NCI-H226 (cell line): Measurements from ENCODE around the gene COL21A1.

Experiments
- DNase-seq: peaks from one replicate; pipeline ENCODE4 v3.0.0-alpha.2; 2015

COL21A1 gene

DNA sequence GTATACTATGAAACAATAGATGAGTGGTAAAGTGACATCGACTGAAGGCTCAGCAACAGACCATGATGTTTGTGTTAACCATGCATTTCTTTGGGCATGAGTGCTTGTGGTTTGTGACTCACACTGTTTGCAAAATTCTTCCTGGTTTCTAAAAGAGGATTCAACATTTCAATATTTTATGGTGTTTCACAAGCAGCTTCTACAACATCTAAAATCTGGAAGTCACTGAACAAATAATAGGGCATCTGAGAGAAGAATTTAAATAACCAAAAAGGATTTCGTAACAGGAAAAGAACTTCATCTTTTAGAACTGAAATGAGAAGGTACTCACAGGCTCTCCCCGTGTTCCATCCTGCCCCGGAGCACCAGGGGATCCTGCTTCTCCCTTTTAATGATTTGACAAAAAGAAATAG, 146.2 kb downstream of the COL21A1 start:
- DNase-seq, result peak; percentile 83

DNA sequence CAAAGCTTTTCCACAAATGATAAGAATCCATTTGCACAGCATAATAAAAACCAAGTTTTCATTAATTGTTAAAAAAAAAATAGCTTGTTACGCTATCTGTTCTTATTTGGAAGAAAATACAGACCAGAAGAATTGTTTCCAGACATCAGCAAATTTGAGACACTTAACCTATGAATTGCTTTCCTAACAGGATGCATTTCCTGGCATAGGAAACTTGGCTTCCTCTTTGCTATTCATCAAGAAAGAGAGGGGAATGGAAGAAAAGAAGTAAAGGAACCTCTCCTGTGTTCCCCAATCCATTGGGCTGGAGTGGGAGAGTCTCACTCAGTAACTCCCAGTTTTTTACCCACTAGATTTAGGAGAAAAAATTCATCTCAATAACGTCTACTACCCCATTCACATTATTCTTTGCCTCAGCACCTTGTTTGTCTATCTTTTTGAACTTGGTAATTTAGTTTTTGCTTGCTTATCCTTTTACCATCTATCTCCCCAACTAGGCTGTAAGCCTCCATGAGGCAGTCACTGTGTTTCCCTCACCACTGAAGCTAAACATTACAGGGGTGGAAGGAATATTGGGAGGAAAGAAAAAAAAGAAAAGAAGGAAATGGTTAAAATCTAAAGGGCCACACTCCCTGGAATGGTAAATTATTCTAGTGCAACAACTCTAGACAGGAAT, 150.3 kb downstream of the COL21A1 start:
- no peak for DNase-seq

DNA sequence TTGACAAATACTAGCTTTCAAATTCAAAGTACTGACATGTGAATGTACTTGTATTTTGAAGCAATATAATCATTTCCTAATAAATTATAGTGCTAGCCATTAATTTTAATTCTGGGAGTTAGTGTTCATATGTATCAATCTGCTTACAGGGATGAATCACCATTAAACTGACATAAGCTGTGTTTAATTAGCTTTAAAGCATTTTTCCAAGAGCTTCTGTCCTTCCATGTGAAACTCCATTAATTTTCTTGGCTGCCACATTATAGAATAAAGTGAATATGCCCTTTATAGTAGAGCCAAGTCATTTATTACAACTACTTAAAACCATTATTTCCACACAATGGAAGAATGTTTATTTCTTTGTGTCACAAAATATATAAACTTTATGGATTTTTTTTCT, 150.8 kb downstream of the COL21A1 start:
- DNase-seq, result no peak

DNA sequence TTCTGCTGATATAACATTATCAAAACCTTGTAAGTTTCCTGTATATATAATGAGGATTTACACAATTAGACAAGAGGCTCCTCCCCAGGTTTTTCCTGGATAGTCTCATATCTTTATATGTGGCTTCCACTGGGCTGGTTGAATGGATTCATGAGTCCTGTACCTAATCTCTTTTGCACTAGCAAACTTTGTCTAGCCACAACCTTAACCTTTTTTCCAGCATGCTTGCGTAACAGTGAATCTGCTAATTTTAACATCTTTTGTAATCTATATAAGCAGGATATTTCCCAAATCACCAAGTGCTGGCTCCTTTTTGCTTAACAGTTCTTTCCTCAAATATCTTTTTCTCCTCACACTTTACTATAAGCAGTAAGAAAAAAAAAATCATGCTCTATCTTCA, 153.6 kb downstream of the COL21A1 start:
- DNase-seq, result no peak

DNA sequence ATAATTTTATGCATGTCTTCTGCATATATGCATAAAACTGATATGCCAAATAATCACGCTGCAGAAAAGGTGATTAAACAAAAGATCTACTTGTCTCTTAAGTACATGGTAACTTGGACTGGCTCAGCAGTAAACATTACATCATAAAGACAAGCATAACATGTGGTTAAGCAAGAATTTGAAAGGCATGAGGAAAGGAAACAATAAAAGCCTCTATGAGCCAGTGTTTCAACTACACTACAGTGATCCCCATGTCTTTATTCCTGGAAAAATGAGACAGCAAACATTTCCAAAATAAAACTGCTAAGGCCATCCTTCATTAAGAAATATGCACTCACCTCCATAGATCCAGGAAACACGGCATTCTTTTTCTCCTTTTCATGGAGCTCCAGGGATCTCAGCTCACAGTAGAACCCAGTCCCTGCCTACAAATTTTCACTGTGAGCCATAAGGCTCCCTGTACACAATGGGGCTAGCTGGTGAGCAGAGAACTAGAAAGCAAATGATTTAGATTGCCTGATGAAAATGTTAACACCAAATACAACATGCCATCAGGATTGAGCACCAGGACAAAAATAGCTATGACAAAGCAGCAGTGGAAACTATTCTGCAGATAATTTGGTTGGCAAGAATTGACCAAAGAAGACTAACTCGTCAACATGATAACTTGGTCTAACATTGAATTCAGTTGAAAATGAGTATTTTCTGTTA, 156.1 kb downstream of the COL21A1 start:
- peak; percentile 83 for DNase-seq

DNA sequence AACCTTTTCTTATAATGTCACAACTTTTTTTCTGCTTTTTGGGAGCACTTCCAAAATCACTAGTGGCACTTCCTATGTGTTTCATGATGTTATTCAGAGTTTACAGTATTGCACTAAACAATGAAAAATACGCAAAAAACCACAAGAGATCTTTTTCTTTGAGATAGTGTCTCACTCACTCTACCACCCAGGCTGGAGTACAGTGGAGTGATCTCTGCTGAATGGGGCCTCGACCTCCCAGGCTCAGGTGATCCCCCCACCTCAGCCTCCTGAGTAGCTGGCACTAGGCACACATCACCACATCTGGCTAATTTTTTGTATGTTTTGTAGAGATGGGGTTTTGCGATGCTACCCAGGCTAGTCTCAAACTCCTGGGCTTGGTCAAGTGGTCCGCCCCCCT, 158.7 kb downstream of the COL21A1 start:
- no peak for DNase-seq

DNA sequence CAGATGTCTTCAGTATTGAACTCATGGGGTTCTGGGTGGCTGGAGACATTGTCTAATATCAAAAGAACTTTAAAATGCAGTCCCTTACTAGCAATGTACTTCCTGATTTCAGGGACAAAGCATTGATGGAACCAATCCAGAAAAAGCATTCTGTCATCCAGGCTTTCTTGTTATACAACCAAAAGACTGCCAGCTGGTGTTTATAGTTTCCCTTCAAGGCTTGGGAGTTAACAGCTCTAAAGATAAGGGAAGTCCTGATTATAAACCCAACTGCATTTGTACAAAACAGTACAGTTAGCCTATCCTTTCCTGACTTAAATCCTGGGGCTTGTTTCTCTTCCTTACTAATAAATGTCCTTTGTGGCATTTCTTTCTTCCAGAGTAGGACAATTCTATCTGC, 160.0 kb downstream of the COL21A1 start:
- DNase-seq, result peak; percentile 66

DNA sequence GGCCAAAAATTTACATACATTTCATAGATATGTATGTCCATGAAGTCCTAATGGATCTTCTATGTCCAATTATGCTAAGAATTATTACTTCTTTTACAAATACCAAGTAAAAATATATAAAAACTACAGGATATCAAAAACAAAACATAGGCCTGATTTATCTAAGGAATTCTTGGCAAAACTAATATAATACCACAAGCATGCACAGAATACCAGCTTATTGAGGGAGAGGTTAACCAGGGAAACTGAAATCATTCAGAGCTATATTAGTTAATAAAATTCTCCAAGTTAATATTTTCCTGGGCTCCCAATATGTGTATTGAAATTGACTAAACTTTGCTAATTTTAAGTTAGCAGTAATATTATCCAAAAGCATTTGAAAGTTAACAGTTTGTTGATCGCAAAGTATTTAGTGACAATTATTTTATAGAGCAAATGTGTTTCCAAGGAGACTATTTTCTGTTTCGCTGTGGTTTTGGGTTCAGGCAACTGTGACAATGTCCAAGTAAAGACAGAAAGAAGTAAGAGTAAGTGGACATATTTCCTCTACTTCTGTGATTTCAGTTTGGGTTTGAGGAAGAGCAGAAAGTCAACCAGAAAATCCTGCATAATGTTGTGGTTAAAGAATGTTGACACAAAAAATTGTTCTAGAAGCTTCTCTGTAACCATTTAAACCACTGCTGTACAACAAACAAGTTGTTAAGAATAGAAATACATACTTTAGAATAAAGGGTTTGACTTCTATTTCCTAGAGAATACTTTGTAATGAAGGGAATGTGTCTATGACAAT, 167.4 kb downstream of the COL21A1 start:
- DNase-seq, result no peak

DNA sequence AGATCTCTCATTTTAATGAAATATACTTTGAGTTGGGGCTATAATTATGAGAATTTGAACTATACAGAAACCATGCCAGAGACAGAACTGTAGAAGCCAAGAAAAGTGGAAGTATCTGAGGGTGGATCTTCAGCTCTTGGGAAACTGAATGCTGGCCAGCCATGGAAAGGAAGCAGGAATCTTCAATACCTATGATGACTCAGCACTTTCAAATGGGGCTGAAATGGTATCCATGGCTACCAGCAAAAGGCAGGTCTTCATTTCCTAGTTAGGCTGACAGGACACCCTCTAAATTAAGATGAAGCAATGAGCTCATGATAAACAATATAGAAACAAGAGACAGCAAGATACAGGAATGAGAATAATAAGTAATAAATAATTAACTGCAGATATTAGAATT, 171.3 kb downstream of the COL21A1 start:
- no peak for DNase-seq

DNA sequence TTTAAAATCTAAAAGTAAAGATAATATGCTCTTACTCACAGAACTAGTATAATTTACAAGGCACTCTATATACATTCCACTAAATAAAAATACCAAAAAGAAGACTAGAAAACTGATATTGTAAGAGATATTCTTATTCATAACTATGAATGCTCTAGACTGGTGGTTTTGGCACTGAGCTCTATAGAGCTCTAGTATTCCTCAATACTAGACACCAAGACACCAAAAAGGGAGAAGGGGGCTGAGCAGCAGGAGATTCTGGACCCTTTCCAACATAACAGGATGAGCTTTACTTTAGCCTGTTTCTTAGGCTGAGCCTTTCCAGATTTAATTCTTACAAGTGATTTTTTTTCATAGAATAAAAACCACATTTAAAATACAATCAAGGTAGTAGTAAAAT, 173.6 kb downstream of the COL21A1 start:
- no peak for DNase-seq

DNA sequence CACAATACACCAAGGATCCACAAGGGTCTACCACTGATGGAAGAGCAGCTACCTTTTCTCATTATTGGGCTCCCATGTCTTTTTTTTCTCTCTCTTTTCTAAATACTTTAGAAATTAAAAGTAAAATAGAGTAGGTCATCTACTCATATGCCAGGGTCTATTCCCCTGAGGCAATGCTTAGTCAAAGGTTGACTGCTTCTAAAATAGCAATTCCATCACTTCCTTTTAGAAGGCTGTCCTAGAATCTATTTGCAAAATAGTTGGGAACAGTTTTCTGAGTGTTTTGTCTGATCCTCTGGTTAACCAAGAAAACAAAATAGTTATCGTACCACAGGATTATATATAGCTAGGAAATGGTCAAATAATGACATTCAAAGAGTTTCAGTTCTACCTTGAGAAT, 174.1 kb downstream of the COL21A1 start:
- no peak for DNase-seq

DNA sequence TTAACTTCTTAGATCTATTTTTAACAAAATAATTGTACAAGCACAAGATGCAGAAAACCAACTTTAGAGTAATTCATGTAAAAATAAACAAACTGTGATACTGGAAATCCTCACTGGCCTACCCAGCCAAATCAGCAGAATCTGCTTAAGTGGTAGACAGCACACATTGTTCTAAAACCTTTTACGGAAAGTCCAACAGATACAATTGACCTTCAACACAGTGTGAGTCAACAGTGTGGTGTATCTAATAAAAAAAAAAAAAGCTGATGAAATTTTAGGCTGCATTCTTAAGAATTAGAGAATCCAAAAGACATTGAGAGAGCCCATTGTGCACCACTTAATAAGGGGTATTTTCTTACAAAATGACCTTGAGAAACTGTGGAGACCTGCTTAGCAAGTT, 174.5 kb downstream of the COL21A1 start:
- DNase-seq, result no peak

DNA sequence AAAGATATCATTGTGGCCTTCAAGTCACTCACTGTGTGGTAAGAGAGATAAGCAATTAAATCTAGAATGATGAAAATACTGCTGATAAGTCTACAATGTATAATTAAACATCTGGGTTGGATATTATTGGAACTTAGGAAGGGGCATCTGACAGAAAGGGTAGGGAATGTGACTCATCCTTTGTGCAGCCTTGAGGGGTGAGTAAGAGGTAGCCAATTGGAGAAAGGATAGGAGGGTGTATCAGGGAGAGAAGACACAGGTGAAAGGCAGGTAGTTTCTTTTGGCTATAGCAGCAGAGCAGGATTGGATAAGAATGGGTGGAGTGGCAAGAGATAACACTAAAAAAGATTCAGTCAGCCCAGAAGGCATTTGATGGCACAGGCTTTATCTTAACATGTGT, 182.0 kb downstream of the COL21A1 start:
- DNase-seq, result no peak

DNA sequence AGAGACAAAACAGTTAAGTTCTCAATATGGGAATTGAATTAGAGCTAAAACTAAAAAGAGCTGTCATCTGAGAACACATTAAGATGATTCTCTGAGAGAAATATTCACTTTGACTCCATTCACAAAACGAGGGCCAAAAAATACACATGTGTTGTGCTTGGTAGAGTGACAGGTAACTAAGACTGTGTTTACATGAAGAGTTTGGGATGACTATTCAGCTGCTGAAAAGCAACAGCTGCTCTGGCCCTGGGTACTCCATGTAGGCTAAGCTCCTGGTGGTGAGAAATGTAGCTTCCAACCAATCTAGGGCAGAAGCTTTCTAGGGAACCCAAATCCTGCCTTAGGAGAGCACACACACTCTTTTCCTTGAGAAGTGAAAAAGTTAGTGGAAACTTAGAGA, 184.5 kb downstream of the COL21A1 start:
- no peak for DNase-seq

DNA sequence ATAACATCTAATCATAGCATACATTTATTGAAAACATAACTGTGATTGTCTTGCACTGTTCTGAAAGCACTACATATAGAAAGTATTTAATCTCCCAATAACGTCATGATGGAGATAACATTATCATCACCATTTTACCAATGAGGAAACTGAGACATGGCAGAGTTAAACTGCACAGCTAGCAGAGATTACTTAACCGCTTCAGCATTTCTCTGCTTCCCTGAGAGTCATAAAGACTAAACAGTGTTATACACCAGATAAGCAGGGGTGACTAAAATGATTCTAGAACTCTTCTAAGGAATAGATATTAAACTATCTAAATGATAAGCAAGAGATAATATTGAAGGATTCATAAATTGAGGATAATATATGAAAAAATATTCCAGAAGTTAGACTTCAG, 188.7 kb downstream of the COL21A1 start:
- DNase-seq, result peak; percentile 21

DNA sequence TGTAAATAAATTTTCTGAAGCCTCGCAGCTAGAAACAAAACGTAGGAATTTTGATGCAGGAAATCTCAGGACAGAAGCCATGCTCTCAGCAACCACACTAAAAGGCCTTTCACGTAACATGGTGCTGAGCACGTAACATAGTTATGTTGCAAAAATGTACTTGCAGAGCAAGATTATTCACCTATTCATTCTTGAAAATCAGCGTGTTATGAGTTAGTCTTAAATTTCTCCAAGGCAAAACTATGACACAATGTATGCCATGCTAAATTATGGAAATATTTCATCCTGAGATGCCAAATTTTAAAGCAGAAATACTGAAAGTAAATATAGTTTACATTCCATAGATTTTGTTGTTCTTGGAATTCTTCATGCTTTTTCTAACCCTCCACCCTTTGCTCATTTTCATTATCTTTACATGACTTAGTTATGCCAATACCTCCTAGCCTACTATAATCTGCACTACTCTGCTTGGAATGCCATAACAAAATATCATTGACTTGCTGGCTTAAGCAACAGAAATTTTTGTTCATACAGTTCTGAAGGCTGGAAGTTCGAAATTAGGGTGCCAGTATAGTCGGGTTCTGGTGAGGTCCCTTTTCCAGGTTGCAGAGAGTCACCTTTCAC, 192.2 kb downstream of the COL21A1 start:
- DNase-seq, result no peak

DNA sequence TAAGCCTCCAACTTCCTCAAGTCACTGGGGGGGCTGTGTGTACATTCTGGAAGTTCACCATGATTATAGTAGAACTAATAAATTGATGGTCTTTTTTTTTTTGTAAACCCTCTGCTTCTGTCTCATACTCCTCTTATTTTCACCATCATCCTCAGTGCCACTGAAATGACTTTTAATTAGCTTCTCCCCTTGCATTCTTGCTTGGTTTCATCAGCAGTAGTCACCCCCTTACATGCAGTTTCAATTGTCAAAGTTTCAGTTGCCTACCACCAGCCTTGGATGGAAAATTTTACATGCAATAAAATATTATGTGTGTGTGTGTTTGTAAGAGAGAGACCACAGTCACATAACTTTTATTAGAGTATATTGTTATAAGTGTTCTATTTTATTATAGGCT, 196.2 kb downstream of the COL21A1 start:
- no peak for DNase-seq

DNA sequence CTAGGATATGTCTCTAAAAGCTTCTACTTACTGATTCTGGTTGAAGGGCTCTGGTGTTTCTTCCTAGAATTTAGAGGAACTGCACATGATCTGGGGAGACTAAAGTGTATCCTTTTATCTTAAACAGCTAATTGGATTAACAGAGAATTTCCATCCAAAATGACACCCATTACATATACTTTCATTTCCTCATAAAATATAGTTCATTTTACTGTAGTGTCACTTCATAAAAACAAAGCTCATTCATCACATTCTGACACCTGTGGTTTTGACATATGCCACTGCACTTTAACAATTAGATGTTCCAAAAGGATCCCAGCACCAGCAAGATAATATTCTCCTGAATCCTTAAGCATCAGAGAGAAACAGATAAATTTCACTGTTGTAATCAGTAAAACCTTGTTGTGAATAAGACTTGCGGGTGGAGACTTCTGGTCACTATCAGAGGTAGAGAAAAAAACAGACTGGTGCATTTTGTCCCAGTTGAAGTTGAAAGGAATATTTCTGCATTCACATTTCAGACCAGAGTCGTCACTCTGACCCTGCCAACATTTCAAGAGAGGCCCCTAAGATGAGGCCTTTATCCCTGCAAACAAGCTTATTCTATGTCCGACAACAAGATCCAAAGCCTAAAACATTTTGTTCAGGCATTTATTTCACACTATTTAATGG, 196.7 kb downstream of the COL21A1 start:
- DNase-seq, result no peak

DNA sequence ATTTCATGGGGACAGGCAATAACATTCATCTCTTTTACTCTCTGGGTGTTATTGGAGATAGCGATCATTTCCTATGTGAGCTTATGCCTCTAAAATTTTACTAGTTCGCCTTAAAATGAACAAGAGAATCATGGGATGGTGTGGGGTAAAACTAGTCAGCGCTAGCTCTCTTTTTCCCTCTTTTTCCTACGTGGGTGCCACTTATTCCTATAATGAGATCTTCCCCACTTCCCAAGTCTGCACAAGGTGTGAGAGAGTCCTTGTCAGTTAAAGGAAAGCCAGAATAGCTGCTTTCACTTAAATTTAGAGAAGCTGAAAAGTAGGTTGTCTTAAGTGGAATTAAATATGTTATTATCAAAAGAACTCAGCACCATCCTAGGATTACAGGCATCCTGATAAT, 198.8 kb downstream of the COL21A1 start:
- no peak for DNase-seq

DNA sequence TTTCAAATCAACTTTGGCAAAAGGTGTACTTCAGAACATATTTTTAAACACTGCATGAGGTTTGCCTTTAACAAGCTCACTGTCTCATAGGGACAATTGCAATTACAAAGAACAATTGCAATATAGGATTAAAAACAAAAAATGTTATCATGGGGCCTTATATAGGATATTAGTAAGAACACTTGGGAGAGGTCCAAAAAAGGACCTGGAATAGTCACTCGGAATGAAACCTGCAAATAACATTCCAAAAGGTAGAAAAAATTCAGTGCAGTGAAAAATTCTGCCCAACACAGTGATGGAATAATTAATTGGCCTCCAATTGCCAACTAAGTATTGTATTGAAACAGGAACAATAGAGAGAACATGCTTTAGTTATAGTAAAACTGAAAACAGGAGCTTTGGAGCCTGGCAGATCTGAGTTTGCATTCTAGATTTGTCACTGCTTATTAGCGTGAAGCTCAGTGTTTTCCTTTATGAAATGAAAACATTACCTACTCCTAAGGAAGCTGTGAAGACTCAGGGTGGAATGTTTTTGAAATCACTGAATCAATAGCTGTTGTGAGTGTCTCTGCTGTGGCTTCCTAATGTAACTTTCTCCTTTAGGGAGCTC, 199.3 kb downstream of the COL21A1 start:
- no peak for DNase-seq

DNA sequence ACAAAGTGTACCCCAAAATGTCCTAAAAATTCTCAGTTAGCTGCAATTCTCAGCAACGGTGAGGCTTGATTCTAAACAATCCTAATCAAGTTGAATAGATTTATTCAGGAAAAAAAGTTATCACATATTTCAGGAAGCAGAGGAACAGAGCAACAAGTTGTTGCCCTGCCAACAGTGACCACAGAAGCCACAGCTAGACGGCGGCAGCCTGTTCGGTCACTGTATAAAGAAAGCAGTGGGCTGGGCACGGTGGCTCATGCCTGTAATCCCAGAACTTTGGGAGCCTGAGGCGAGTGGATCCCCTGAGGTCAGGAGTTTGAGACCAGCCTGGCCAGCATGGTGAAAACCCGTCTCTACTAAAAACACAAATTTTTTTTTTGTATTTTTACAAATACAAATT, 200.8 kb downstream of the COL21A1 start:
- DNase-seq, result no peak

DNA sequence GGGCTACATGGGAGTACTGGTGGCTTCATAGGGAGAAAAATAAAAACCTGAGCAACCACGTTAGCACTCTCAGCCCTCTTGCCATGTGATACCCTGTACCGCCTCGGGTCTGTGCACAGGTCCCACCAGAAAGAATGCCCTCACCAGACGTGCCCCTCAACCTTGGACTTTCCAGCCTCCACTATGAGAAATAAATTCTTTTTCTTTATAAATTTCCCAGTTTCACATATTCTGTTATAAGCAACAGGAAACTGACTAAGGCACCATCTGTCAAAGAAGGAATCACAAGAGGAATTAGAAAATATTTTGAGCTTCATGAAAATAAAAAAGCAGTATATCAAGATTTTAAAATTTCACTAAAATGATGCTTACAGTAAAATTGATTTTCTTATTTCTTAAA, 203.6 kb downstream of the COL21A1 start:
- no peak for DNase-seq

DNA sequence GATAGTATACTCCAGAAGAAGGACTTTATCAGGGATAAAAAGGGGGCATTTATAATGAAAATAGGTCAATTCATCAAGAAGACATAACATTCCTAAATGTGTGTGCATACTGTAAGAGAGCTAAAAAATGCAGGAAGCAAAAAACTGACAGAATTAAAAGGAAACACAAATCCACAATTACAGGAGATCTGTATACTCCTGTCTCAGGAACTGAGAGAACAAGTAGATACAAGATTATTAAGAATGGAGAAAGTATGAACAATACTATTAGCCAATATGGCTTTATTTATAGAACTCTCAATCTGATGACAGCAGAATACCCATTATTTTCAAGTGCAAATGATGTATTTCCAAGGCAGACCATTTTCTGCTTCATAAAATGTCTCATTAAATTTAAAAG, 204.3 kb downstream of the COL21A1 start:
- no peak for DNase-seq
